Inflammatory macrophage treated with lipopolysaccharide for 4 hours (primary cell): Measurements from ENCODE around the gene DPYSL3.
A peak's percentile ranks its signal among the peaks of the same experiment; 100 is the strongest.

Source experiments
- DNase-seq: peaks from one replicate; pipeline ENCODE4 v3.0.0-alpha.2; 2020

DPYSL3 gene

GRCh38 chr5:147472664-147473475, 37.0 kb downstream of the DPYSL3 start:
- no peak for DNase-seq

DNA sequence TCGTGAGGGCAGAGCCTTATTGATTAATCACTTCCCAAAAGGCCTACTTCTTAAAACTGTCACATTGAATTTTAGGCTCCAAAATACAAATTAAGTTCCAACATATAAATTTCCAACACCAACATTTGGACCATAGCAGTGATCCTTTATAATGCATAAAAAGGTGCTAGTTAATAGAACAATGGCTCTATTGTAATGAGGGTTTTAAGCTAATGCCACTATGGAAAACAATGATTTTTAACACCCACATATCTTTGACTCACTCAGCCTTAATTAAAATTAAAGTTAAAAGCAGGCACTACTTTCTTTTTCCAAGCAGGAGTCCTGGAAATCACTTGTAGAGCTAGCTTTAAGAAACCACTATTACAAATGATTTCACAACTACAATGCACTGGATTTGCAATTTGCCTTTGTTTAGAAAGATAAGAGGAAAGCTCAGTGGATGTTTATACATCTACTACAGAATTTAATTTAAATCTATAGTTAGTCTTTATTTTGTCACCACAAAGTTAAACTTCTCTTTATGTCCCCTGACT, 41.8 kb downstream of the DPYSL3 start:
- DNase-seq, result no peak

DNA sequence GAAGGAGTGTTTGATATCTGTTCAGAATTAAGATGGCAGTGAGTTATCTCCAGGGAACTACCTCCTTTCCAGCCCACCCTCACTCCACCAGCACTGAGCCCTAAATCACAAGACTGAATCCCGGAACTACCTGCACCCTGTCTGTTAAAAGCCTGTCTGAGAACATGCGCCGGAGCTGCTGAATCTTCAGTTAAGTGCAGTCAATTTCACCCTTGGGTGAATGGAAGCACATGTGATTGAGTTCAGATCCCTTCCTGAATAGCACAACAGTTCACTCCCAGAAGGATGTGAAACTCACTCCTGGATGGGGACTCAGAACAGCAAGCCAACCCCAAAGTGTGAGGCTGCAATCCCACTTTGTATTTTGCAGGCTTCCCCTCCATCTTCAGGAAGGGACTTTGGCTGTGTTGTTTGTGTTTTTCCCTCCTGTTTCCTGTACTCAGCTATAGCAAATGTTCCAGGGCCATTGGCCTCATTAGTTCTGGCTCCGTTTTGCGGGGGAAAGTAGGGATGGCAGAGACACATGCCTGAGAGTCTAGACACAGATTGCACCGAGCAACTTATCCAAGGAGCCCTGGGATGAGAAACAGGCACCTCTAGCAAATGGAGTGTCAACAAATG, 43.4 kb downstream of the DPYSL3 start:
- no peak for DNase-seq

DNA sequence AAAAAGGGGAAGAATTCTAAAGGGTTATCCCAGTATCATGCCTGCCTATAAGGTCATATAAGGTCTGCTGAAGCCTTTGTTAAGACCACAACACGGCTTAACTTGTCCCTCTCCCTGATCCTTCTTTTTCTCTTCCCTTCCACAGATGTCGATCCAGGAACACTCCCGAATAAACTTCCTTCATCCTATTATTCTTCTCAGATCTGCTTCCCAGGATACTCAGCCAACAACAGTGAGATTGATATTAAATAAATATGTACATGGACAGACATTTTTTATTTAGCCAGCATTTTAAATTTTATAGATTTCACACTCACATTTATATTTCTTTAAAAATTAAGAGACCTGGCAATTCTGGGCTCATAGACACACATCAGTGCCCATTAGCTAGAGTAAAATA, 44.1 kb downstream of the DPYSL3 start:
- DNase-seq, result no peak

- peak; percentile 32 for DNase-seq
Observed at GRCh38 chr5:147464211-147464610, 45.7 kb downstream of the DPYSL3 start.

- DNase-seq, result no peak
Observed at GRCh38 chr5:147461915-147462314, 48.0 kb downstream of the DPYSL3 start.

- DNase-seq, result no peak
Observed at GRCh38 chr5:147460380-147460779, 49.5 kb downstream of the DPYSL3 start.

- no peak for DNase-seq
Observed at GRCh38 chr5:147458581-147458980, 51.3 kb downstream of the DPYSL3 start.

DNA sequence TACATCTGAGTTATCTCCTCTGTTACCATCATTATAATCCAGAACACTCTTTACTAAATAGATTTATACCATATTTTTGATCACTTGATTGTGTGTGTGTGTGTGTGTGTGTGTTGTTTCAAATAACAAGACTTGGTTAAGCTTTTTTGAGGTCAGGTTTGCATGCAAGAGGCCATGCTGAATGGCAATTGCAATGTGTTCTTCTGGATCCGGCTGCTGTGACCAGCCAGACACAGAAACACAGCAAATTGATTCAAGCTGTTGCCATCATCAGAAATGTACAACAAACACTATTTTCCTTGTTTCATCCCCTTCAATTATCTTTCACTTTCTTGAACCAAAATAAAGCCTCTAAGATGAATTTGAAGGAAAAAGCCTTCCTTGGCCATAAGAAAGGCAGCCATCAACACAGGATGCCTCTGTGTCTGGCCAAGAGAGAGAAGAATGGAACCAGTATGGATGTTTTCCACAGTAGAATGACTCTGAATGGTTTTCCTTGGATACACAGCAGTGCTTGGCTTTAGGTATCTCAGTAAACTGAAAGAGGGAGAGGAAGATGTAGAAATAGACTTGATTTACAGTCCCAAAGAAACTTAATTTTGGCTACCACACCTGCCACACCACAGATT, 53.9 kb downstream of the DPYSL3 start:
- DNase-seq, result no peak

DNA sequence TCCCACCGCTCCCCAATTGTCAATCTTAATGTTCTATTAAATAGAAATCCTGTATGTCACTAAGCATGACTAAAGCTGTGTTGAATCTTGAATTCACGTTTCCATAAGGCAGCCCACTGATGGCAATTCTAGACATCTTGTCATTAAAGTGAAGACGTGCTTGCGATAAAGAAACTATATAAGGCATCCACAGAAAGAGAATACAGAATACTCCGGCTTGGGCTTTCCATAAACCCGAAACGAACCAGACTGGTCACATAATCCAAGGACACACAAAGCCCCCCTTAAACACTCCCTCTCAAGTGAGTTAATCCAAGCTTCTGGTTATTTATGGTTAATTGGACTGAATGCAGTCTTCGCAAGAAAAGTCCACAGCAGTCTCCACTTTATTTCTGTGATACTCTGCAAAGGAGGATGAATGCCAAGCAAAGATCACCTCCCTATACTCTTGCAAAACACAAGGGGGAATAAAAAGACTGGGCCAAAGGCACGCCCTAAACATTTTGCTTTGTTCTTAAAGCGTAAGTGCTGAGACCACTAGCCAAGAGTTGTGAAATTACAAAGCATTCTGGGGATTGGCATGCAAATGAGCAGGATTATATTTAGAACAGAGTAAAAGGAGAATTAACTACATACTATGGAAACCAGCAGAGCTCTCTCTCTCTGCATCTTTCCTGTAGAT, 54.7 kb downstream of the DPYSL3 start:
- peak; percentile 35 for DNase-seq

DNA sequence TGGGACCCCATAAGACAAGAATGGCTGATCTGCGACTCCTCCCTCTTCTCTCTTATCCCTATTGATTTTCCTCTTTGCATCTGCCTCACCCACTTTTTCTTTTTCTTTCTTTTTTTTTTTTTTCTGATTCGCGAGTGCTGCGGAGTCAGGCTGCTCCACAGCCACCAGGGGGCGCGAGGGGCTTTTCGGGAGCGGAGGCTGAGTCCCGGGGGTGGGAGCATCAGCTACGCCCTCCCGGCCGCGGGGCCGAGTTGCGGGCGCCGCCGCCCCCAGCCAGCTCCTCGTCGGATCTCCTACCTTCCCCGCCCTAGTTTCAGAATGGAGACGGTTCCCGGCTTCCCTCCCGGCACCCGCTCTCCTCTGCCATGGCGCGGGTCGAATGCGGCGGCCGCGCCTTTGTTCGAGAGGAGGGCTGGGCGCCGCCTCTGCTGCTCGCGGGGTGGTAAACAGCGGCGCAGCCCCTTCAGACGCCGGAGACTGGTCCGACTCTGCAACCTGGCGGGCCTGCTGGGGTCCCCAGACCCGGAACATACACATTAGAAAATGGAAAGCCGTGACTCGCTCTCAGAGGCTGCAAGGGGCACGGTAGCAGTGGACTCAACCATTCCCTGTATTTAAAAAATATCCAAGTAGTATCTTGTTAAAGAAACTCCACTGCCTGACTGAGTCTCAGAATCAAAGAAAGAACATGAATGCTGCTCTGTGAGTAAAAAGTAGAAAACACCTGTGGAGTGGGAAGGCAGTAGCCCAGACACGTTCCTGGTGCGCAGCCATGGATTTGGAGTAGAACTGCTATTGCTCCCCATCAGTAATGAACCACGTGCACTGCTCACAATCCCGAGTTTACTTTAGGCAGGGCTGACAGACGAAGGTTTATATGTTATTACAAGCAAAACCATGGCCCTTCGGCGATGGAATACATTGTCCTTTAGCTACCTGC, 55.7 kb downstream of the DPYSL3 start:
- peak; percentile 77 for DNase-seq

GRCh38 chr5:147452165-147452811, 57.6 kb downstream of the DPYSL3 start:
- no peak for DNase-seq

DNA sequence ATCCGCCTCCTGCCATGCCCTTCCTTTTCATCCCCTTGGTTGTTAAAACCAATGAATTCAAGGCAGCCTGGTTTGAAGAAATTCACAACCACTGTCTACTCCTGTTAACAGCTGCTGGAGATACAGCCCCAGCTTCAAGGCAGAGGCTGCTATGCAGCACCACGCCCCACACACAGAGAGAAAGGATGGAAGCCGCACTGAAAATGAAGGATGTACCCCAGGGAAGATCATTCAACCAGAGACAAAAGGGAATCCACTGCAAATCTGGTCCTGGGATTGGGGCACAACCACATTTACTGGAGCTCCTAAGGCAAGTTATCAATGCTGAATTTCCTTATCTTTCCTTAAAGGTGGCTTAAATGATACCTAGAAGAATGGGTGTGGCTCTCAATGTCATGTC, 58.7 kb downstream of the DPYSL3 start:
- DNase-seq, result no peak

- DNase-seq, result no peak
Observed at GRCh38 chr5:147450606-147451005, 59.3 kb downstream of the DPYSL3 start.

- DNase-seq, result no peak
Observed at GRCh38 chr5:147448766-147449165, 61.1 kb downstream of the DPYSL3 start.

GRCh38 chr5:147446523-147446922, 63.3 kb downstream of the DPYSL3 start:
- no peak for DNase-seq

GRCh38 chr5:147445917-147446316, 64.0 kb downstream of the DPYSL3 start:
- DNase-seq, result no peak

GRCh38 chr5:147445090-147445489, 64.8 kb downstream of the DPYSL3 start:
- DNase-seq, result no peak

- DNase-seq, result no peak
Observed at GRCh38 chr5:147442224-147442623, 67.6 kb downstream of the DPYSL3 start.

GRCh38 chr5:147441191-147441695, 68.6 kb downstream of the DPYSL3 start:
- DNase-seq, result no peak

- DNase-seq, result peak; percentile 61
Observed at GRCh38 chr5:147439254-147439653, 70.6 kb downstream of the DPYSL3 start.
